NCI-H2107 (cell line): Measurements from ENCODE around the gene CAPN8.

Experiments
- DNase-seq: peaks from one replicate; lab custom pipeline; 2025; lab: John Stamatoyannopoulos, UW

Gene CAPN8

DNA sequence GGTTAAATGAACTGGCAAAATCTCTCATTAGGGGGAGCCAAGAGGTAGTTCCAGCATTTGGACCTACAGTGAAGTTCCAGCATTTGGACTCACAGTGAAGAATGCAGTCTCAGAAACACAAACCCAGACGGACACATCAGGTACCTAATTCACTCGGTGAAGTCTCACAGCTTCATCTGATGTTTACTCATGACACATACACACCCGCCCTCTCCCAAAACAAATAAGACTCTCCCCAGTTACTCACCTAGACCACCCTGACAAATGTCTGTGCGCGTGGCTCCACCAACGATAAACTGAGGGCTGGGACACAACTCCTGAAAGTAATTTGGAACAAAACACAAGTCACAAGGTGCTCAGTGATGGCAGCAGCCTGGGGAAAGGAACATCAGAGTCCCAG, 11.4 kb downstream of the CAPN8 start:
- no peak for DNase-seq

DNA sequence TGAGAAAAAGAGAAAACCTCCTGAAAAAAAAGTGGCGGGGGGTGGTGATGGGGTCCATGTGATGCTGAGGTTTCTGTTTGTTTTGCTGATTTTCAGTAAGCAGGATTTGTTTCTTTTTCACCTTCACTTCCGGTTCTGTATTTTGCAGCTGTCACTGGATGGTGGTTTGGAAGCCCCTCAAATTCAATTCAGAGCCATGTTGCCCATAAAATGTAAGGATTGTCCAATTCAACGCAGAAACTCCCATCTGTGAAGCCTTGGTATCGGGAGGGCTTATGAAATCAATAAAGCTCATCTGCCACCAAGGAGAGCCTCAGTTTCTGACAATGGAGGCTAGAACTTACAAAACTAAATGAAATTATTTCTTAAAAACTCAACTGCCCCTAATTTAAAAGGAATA, 12.1 kb downstream of the CAPN8 start:
- DNase-seq, result no peak

DNA sequence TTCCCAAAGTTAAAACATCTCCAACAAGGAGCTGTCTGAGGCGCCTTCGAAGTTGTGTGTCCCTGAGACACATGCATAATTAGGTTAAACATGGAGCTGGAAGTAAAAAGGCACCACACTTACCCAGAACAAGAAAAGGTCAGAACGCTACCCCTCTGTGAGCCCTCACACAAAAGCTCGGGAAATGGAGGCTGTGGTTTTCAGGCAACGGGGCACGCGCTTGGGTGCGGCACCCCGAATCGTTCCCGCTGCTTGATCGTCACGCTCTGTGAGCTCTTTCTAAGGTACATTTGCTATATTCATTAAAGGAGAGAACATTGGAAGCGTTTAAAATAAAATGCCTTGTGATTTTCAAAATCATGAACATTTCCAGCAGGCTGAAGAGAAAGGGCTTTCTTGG, 12.5 kb downstream of the CAPN8 start:
- DNase-seq, result peak; percentile 35

- peak; percentile 83 for DNase-seq
Observed at GRCh38 chr1:223652436-223652941, 13.0 kb downstream of the CAPN8 start.

DNA sequence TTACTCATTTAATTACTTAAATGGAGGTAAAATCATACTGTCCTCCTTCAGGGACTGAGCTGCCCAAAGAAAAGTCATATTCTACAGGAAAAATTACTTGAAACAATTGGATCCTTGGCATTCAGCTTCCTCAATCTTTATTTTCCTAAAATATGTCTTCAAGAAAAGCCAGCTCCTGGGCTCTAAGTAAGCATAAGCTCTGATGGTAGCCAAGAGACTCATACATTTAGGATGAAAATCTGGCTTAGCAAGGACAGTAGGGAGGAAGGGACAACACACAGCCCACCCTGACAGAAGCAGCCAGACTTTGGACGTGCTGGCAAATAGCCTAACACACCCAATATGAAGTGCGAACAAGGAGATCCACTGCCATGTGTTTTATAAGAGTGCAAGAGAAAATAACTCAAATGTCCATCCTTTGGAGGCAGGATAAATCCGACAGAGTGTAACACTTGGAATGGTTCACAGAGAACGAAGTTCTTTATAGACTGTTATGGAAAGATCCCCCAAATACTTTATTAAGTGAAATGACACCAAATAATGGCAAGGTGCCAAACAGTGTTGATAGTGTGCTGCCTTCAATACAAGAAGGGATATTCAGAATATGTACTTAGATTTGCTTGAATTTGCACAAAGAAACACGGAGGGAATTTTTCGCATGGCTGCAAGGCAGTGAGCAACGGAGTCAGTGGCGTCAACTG, 14.1 kb downstream of the CAPN8 start:
- no peak for DNase-seq

GRCh38 chr1:223650465-223650864, 15.0 kb downstream of the CAPN8 start:
- no peak for DNase-seq

DNA sequence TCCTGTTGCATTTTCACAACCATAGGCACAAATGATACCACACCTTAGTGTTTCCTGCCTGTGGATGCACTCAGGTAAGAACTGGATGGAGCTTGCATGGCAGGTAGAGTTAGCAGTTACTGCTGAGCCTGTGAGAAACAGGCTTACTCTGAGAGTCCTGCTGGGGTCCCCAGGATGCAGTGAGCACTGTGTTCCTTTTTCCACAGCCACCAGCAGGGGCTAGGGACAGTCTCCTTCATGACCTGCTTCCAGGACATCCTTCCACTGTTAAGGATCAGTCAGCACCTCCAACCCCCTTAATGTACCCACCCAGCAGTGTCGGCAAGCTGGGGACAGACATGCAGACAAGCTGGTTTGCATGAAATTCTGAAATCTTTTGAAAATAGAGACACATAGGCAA, 16.3 kb downstream of the CAPN8 start:
- no peak for DNase-seq

GRCh38 chr1:223647249-223647648, 18.3 kb downstream of the CAPN8 start:
- DNase-seq, result no peak

GRCh38 chr1:223645903-223646302, 19.6 kb downstream of the CAPN8 start:
- no peak for DNase-seq

GRCh38 chr1:223642237-223642636, 23.3 kb downstream of the CAPN8 start:
- no peak for DNase-seq

- no peak for DNase-seq
Observed at GRCh38 chr1:223641523-223642039, 23.9 kb downstream of the CAPN8 start.

- DNase-seq, result no peak
Observed at GRCh38 chr1:223639331-223639749, 26.2 kb downstream of the CAPN8 start.

DNA sequence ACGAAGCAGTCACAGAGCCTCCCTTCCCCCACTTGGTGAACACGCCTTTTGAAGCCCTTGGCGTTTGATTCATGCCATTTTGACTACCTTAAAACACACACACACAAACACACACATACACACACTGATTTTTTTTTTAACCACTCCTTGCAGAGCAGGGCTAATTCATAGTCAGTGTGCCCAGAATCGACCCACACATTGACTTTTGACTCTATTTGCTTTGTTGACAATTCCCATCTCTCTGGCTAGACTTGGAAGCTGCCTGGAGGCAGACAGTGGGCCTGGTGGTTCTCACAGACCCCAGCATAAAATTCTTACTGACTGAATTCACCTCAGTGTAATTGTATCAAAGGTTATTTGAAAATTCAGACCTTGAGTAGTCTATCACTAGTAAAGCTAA, 30.3 kb downstream of the CAPN8 start:
- DNase-seq, result no peak

DNA sequence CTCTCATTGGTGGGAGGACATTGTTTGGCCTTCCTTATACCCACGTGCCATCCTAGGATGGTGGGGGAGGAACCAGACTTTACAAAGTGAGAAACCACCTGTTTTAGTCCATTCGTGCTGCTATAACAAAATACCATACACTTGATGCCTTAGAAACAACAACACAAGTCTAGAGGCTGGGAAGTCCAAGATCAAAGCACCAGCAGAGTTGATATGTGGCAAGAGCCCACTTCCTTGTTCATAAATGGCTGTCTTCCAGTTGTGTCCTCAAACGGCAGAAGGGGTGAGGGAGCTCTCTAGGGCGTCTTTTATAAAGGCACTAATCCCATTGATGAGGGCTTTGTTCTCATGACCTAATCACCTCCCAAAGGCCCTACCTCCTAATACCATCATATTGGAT, 31.1 kb downstream of the CAPN8 start:
- no peak for DNase-seq

GRCh38 chr1:223631956-223632355, 33.5 kb downstream of the CAPN8 start:
- DNase-seq, result no peak

GRCh38 chr1:223631473-223631872, 34.0 kb downstream of the CAPN8 start:
- DNase-seq, result no peak

- no peak for DNase-seq
Observed at GRCh38 chr1:223629126-223629457, 36.4 kb downstream of the CAPN8 start.

DNA sequence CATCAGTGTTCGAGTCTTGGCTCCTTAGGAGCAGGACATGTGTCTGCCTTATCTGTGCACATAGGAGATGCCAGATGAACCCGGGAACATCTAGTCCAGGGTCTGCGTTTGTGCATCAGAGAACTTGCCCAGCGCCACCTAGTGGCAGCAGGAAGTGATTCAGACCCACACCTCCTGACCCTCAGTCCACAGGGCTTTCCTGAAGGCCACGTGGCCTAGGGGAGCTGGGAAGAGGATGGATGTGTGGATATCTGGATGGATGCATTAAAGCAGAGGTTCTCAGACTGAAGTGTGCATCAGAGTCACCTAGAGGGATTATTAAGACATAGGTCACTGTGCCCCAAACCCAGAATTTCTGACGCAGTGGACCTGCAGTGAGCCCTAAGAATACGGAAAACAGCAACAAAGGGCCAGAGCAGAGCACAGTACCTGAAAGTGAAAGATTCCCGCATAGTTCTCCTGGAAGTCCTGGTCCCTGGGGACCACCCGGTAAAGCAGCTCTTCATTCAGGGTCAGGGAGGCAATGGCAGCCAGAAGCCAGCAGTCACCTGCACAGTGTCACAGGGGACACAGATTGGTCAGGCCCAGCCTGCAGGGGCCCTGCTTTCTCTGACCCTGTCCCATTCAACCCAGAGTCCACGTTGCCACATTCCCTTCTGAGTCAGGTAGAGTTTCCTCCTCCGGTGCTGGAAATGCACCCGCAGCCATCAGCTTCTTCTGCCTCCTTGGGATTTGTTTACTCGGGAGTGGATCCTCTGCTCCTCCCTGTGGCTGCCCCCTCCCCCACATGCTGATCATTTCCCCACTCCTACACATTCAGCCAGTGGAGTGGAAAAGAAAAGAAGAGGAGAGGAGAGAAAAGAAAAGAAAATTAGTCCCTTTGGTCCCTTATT, 37.0 kb downstream of the CAPN8 start:
- peak; percentile 17 for DNase-seq

DNA sequence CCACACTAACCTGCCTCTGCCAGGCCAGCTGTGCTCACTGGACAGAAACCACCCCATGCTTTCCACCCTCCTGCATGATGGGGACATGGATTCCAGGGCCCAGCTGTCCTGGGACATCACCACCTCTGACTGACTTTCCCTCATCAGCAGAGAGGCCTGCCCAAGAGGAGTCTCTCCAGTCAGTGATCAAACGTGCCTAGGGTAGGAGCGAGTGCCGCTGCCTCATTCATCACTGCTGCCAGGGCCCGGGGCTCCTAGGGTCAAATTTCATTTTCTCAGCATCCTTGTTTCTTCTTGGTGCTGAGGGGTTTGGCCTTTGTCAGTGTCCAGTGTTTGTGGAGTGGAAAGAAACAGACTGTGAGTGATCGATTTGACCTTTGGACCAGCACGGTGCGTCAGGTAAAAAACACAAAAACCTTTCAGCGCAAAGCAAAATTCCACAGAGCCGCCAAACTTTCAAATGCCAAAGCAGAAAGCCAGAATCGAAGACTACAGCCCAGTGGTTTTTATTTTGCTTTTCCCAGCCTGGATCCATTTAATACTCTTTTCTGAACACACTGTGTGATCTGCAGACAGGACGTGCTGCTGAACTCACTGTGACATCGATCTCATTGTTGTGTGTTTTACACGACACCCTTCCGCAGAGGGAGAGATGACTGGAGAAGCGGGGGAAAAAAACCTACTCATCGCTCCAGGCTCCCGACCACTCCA, 43.2 kb downstream of the CAPN8 start:
- no peak for DNase-seq

DNA sequence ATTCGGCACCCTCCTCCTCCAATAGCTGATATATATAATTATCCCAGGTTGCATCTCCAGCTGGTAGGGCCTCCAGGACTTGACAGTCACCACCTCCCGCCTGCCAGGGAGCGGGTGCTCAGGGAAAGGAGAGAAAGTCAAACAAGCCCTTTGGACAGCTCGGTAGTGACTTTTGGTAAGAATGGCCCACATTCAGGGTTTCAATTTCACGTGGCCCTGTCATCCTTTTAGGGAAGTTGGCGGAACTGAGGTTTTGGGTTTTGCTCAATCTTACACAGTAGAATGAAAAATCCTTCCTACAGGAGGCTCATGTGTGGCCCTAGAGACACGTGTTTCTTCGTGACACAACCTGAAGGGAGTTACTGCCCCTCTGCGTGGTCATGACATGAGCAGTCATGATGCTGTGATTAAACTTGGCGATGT, 44.2 kb downstream of the CAPN8 start:
- DNase-seq, result no peak

DNA sequence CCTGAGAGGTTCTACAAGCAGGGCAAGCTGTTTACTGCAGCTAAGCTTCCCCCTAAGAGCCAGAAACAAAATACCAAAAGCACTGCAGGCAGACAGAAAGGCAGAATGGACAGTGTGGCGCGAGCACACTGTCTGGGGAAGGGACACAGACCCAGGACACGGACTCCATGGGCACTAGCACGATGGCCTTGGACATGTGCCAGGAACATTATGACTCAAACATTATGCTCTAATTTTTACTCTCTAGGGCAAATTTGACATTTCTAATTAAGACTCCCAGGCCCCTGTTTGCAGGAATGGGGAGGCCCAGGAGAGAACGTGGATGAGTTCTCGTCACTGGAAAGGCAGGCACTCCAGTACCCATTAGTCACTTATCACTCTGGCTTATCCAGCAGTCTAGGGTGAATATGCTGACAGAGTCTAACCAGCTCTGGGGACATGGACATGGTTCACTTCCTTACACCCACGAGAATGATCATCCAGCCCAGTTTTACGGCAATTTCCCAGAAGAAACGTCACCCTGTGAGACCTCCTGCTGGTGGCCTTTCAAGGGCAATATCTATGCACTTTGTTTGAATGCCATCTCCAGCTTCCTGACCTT, 45.1 kb downstream of the CAPN8 start:
- DNase-seq, result no peak

- DNase-seq, result no peak
Observed at GRCh38 chr1:223618680-223619079, 46.8 kb downstream of the CAPN8 start.
